Measurements from ENCODE around the gene PDX1. TPM values are rescaled to one million over a fixed set of nuclear protein-coding genes. Genes with fewer than 3 reads are reported as not detected.

The PDX1 gene
- total and polyA plus RNA-seq, 7 experiments from 2014 or later, result not detected

GRCh38 chr13:27969082-27969865 lies 49.5 kb downstream of the PDX1 start, which contains the start of gene CDX2:
TSS of gene CDX2 (minus strand) at chr13:27969315. CDS start at chr13:27969006, 309 bp downstream.
- intact Hi-C loops (cut with micrococcal nuclease), result loop anchor here in 1 of 2 donors (2.0 to 5.0 kb wide), 2 partner anchors 46 to 182 kb away; no protein-coding TSS in a partner anchor
- no peak for ATAC-seq
- ChIA-PET CTCF (no interaction called here), POLR2A (no interaction called here)
- H3K9me3 Mint-ChIP-seq, result peaks cover 0 to 1% (median 0%) of the 10 kb centered on the region in 11 donors
- no peaks in the 10 kb centered on the region for H3K36me3 Mint-ChIP-seq
- peak within 1 kb of the TSS; percentile 8 to 73 (median 30) for H3K4me3 Mint-ChIP-seq
- peak within 1 kb of the TSS in 1 of 9 donors; percentile 78 for H3K27ac Mint-ChIP-seq
- Histone ChIP-seq H3K36me3 (ENCODE audit: control insufficient read depth in 2 of 3, insufficient read depth in 3 of 3, low read length in 3 of 3) (no peaks in the 10 kb centered on the region), H3K9me3 (ENCODE audit: control insufficient read depth in 2 of 3, low read length in 3 of 3) (no peaks in the 10 kb centered on the region), H3K27me3 (ENCODE audit: control insufficient read depth in 2 of 2, insufficient read depth in 2 of 2, low read length in 2 of 2) (peaks cover 5 to 7% of the 10 kb centered on the region in 2 donors), H3K27ac (ENCODE audit: low read depth, low read length) (no peak within 1 kb of the TSS), H3K4me1 (ENCODE audit: control insufficient read depth in 2 of 2, insufficient read depth in 2 of 2, low read length in 2 of 2) (no peaks in the 10 kb centered on the region), H3K4me3 (ENCODE audit: low read length) (no peak within 1 kb of the TSS)
- H3K27me3 Mint-ChIP-seq, result peaks cover 69 to 87% (median 80%) of the 10 kb centered on the region in 5 donors
- no peak for DNase-seq
- H3K4me1 Mint-ChIP-seq, result peaks cover 6 to 30% (median 21%) of the 10 kb centered on the region in 7 donors

GRCh38 chr13:27969866-27970229 lies 50.0 kb downstream of the PDX1 start:
- ChIA-PET POLR2A (no interaction called here), CTCF (interaction anchor here (1.0 kb wide), 1 partner anchor 28 kb away, joined by 3 read pairs; no protein-coding TSS in a partner anchor)
- Mint-ChIP-seq H3K4me1 (peaks cover 6 to 30% (median 21%) of the 10 kb centered on the region in 7 donors), H3K4me3 (peak overlapping the region in 6 of 10 donors; percentile 2 to 73 (median 22)), H3K27me3 (peaks cover 73 to 87% (median 80%) of the 10 kb centered on the region in 5 donors), H3K9me3 (peaks cover 0 to 1% (median 0%) of the 10 kb centered on the region in 11 donors), H3K27ac (peak overlapping the region in 1 of 9 donors; percentile 16), H3K36me3 (no peaks in the 10 kb centered on the region)
- Histone ChIP-seq H3K27ac (ENCODE audit: low read depth, low read length) (no peak overlapping the region), H3K9me3 (ENCODE audit: control insufficient read depth in 2 of 3, low read length in 3 of 3) (no peaks in the 10 kb centered on the region), H3K36me3 (ENCODE audit: control insufficient read depth in 2 of 3, insufficient read depth in 3 of 3, low read length in 3 of 3) (no peaks in the 10 kb centered on the region), H3K4me3 (ENCODE audit: low read length) (no peak overlapping the region), H3K4me1 (ENCODE audit: control insufficient read depth in 2 of 2, insufficient read depth in 2 of 2, low read length in 2 of 2) (no peaks in the 10 kb centered on the region), H3K27me3 (ENCODE audit: control insufficient read depth in 2 of 2, insufficient read depth in 2 of 2, low read length in 2 of 2) (peaks cover 4 to 5% of the 10 kb centered on the region in 2 donors)
- no peak for DNase-seq
- intact Hi-C loops (cut with micrococcal nuclease), result loop anchor here in 1 of 2 donors (2.0 to 5.0 kb wide), 2 partner anchors 47 to 183 kb away; no protein-coding TSS in a partner anchor
- ATAC-seq, result no peak

DNA sequence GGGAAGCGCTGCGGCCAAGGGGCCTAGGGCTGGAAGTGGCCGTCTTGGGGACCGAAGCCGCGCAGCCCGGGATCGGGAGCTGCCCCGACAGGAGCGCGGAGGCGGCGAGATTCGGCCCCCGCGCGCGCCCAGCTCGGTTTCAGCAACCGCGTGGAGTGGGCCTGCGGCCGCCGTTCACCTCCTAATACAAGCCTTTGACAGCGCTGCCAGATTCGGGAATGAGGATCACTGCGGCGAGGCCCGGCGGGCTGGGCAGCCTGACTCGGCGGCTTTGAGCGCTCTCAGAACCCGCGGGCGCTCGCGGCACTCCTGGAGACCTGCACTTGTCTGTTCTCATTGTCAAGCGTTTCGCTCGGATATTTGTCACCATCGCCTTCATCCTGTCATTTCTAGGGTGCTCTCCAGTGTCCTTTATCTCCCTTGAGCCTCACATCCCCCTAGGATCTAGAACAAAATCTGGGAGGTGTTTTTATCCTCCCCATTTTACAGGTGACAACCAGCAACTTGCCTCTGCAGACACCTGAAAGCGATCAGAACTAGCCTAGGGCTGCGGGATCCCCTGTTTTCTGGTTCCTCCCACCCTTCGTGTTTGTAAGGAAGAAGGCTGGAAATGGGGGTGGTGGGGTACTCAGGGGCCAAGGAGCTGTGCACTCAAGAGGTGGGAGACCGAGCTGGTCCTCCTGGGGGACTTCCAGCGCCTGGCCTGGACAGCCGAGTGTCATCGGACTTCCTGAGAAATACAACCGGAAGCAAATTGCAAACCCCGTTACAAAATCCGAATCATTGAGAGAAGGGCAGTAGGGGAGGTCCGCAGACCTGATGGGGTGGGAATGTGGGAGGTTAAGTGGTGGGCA lies 50.8 kb downstream of the PDX1 start:
- CTCF ChIA-PET, result interaction anchor here (1.0 kb wide), 1 partner anchor 29 kb away, joined by 3 read pairs; no protein-coding TSS in a partner anchor
- Histone ChIP-seq H3K4me3 (ENCODE audit: low read length) (no peak overlapping the region), H3K4me1 (ENCODE audit: control insufficient read depth in 2 of 2, insufficient read depth in 2 of 2, low read length in 2 of 2) (no peaks in the 10 kb centered on the region), H3K27ac (ENCODE audit: low read depth, low read length) (no peak overlapping the region), H3K27me3 (ENCODE audit: control insufficient read depth in 2 of 2, insufficient read depth in 2 of 2, low read length in 2 of 2) (peaks cover 5% of the 10 kb centered on the region in 2 donors), H3K9me3 (ENCODE audit: control insufficient read depth in 2 of 3, low read length in 3 of 3) (no peaks in the 10 kb centered on the region), H3K36me3 (ENCODE audit: control insufficient read depth in 2 of 3, insufficient read depth in 3 of 3, low read length in 3 of 3) (no peaks in the 10 kb centered on the region)
- POLR2A ChIA-PET, result no interaction called here
- Mint-ChIP-seq H3K27ac (peak overlapping the region in 1 of 9 donors; percentile 33), H3K9me3 (peaks cover 0 to 1% (median 0%) of the 10 kb centered on the region in 11 donors), H3K4me1 (peaks cover 6 to 30% (median 21%) of the 10 kb centered on the region in 7 donors), H3K27me3 (peaks cover 73 to 87% (median 80%) of the 10 kb centered on the region in 5 donors), H3K36me3 (no peaks in the 10 kb centered on the region), H3K4me3 (peak overlapping the region in 3 of 10 donors; percentile 21 to 73 (median 29))
- ATAC-seq (no peak), DNase-seq (no peak)
- intact Hi-C loops (cut with micrococcal nuclease), result no loop called here

DNA sequence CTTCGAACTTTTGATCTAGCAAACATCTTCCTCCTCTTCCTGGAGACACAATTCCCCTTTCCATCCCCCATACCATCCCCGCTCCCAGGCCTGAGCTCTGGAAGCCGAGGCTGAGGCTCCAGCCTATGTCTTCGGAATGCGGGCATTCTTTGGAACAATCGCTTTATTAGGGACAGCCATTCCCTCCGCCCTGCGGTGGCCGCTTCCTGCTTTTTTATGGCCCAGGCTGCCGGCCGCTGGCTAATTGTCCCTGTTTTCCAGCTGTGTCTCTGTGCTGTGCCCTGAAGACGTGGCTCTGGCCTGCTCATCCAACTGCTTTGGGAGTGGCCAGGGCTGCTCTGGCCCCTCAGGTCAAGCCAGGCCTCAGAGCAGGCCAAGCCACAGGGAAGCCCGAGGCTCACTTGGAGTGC lies 51.4 kb downstream of the PDX1 start:
- peaks cover 0 to 1% (median 0%) of the 10 kb centered on the region in 11 donors for H3K9me3 Mint-ChIP-seq
- ChIA-PET POLR2A (no interaction called here), CTCF (no interaction called here)
- Histone ChIP-seq H3K36me3 (ENCODE audit: control insufficient read depth in 2 of 3, insufficient read depth in 3 of 3, low read length in 3 of 3) (no peaks in the 10 kb centered on the region), H3K4me3 (ENCODE audit: low read length) (no peak overlapping the region), H3K27me3 (ENCODE audit: control insufficient read depth in 2 of 2, insufficient read depth in 2 of 2, low read length in 2 of 2) (peaks cover 0 to 5% of the 10 kb centered on the region in 2 donors), H3K9me3 (ENCODE audit: control insufficient read depth in 2 of 3, low read length in 3 of 3) (no peaks in the 10 kb centered on the region), H3K27ac (ENCODE audit: low read depth, low read length) (no peak overlapping the region), H3K4me1 (ENCODE audit: control insufficient read depth in 2 of 2, insufficient read depth in 2 of 2, low read length in 2 of 2) (no peaks in the 10 kb centered on the region)
- peaks cover 6 to 32% (median 24%) of the 10 kb centered on the region in 7 donors for H3K4me1 Mint-ChIP-seq
- no peaks in the 10 kb centered on the region for H3K36me3 Mint-ChIP-seq
- intact Hi-C loops (cut with micrococcal nuclease), result no loop called here
- ATAC-seq, result no peak
- H3K27ac Mint-ChIP-seq, result no peak overlapping the region
- peak overlapping the region in 1 of 10 donors; percentile 23 for H3K4me3 Mint-ChIP-seq
- DNase-seq, result no peak
- peaks cover 73 to 87% (median 79%) of the 10 kb centered on the region in 5 donors for H3K27me3 Mint-ChIP-seq

DNA sequence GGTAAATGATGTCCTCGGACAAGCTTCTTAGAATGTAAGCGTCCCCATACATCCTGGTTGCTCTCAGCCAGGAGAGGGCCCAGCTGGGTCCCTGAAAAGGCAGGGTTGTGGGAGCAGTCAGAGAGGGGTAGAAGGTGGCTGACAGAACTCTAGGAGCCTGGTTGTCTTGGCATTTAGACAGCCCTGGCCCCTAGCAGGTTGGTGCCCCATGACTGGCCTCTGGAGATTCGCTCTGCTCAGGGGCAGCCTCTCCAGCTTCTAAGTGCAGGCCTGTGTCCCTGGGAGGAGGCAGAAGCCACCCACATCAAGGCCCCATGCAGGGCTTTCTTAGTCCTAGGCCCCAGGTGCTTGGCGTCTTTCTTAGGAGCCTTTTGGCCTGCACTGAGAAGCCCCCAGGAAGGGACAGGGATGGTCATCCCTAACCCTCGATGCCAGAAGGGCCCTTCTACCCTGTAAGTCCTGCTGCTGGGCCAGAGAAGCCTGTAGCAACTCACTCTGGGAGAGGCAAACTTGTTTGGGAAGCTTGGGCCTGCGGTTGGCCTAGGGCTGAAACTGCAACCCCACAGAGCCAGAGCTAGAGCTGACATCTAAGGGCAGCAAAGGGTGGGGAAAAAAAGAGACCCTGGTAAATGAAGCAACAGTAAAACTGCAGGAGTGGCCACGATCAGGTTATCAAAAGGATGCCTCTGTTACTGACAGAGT lies 52.1 kb downstream of the PDX1 start:
- peaks cover 4 to 9% of the 10 kb centered on the region in 2 donors for H3K27me3 ChIP-seq (ENCODE audit: control insufficient read depth in 2 of 2, insufficient read depth in 2 of 2, low read length in 2 of 2)
- peaks cover 70 to 89% (median 80%) of the 10 kb centered on the region in 5 donors for H3K27me3 Mint-ChIP-seq
- H3K27ac Mint-ChIP-seq, result no peak overlapping the region
- no peaks in the 10 kb centered on the region for H3K36me3 ChIP-seq (ENCODE audit: control insufficient read depth in 2 of 3, insufficient read depth in 3 of 3, low read length in 3 of 3)
- intact Hi-C loops (cut with micrococcal nuclease), result no loop called here
- no peak overlapping the region for H3K27ac ChIP-seq (ENCODE audit: low read depth, low read length)
- H3K4me1 Mint-ChIP-seq, result peaks cover 6 to 30% (median 24%) of the 10 kb centered on the region in 7 donors
- ChIA-PET POLR2A (no interaction called here), CTCF (no interaction called here)
- DNase-seq (no peak), ATAC-seq (no peak)
- no peaks in the 10 kb centered on the region for H3K4me1 ChIP-seq (ENCODE audit: control insufficient read depth in 2 of 2, insufficient read depth in 2 of 2, low read length in 2 of 2)
- H3K4me3 Mint-ChIP-seq, result no peak overlapping the region
- no peaks in the 10 kb centered on the region for H3K36me3 Mint-ChIP-seq
- no peak overlapping the region for H3K4me3 ChIP-seq (ENCODE audit: low read length)
- H3K9me3 Mint-ChIP-seq, result peaks cover 0 to 1% (median 0%) of the 10 kb centered on the region in 11 donors
- H3K9me3 ChIP-seq (ENCODE audit: control insufficient read depth in 2 of 3, low read length in 3 of 3), result no peaks in the 10 kb centered on the region

GRCh38 chr13:27972478-27972820 lies 52.6 kb downstream of the PDX1 start:
- ChIA-PET CTCF (interaction anchor here (0.7 to 1.1 kb wide), 3 partner anchors 13 to 264 kb away, joined by 3 to 4 read pairs (median 3); no protein-coding TSS in a partner anchor), POLR2A (no interaction called here)
- H3K4me3 ChIP-seq (ENCODE audit: low read length), result no peak overlapping the region
- no peaks in the 10 kb centered on the region for H3K36me3 ChIP-seq (ENCODE audit: control insufficient read depth in 2 of 3, insufficient read depth in 3 of 3, low read length in 3 of 3)
- no peak for ATAC-seq
- H3K9me3 Mint-ChIP-seq, result peaks cover 0 to 1% (median 0%) of the 10 kb centered on the region in 11 donors
- H3K4me1 Mint-ChIP-seq, result peaks cover 6 to 26% (median 21%) of the 10 kb centered on the region in 7 donors
- H3K4me1 ChIP-seq (ENCODE audit: control insufficient read depth in 2 of 2, insufficient read depth in 2 of 2, low read length in 2 of 2), result no peaks in the 10 kb centered on the region
- peaks cover 4 to 9% of the 10 kb centered on the region in 2 donors for H3K27me3 ChIP-seq (ENCODE audit: control insufficient read depth in 2 of 2, insufficient read depth in 2 of 2, low read length in 2 of 2)
- H3K36me3 Mint-ChIP-seq, result no peaks in the 10 kb centered on the region
- no peak overlapping the region for H3K4me3 Mint-ChIP-seq
- H3K27ac Mint-ChIP-seq, result no peak overlapping the region
- H3K9me3 ChIP-seq (ENCODE audit: control insufficient read depth in 2 of 3, low read length in 3 of 3), result no peaks in the 10 kb centered on the region
- H3K27ac ChIP-seq (ENCODE audit: low read depth, low read length), result no peak overlapping the region
- no peak for DNase-seq
- peaks cover 68 to 89% (median 80%) of the 10 kb centered on the region in 5 donors for H3K27me3 Mint-ChIP-seq
- intact Hi-C loops (cut with micrococcal nuclease), result no loop called here

All from naive thymus-derived CD4-positive, alpha-beta T cell (primary cell).